Right atrium auricular region (tissue), 2 donors: ENCODE measurements around the gene NUDT3. TPM values are rescaled to one million over a fixed set of nuclear protein-coding genes. Genes with fewer than 3 reads are reported as not detected.
"Not testable (repeated sequence)": the region's sequence is repeated elsewhere in the genome, so short reads cannot be mapped to it uniquely, and the experiment has no call there.

Experiments
- DNase-seq: peaks from one replicate; pipeline ENCODE4 v3.0.0-alpha.2; 2019; ENCODE audit warnings: low spot score
- H3K27ac ChIP-seq, 2 donors: fragments of 200-600 bp; sonication (generic); 1 replicate in 1 of 2; 2 replicates in 1 of 2; pipeline ENCODE4 v1.5.1; 2016 to 2019
- H3K27me3 ChIP-seq, 2 donors: fragments of 200-600 bp; sonication (generic); one replicate each; pipeline versions ENCODE4 v1.5.1 to v1.6.0; 2017 to 2019
- H3K36me3 ChIP-seq: fragments of 200-600 bp; sonication (generic); one replicate; pipeline ENCODE4 v1.5.1; 2016
- H3K4me1 ChIP-seq, 2 donors: fragments of 200-600 bp; sonication (generic); one replicate each; pipeline versions ENCODE4 v1.5.1 to v1.6.0; 2017 to 2019
- H3K4me3 ChIP-seq, 2 donors: fragments of 200-600 bp; sonication (generic); 1 replicate in 1 of 2; 2 replicates in 1 of 2; pipeline ENCODE4 v1.5.1; 2017 to 2019; ENCODE audit warnings: mild to moderate bottlenecking in 1 of 2, moderate library complexity in 1 of 2
- H3K9me3 ChIP-seq, 2 donors: fragments of 200-600 bp; sonication (generic); one replicate each; pipeline ENCODE4 v1.5.1; 2019
- total RNA-seq, 2 donors: library from RNA; depleted of rRNA; stranded (reverse); fragments of >200 nt; gene quantifications; one replicate each; pipeline ENCODE4 v1.1.0, GENCODE V29; 2016
- TF ChIP-seq, protein P1 (sequence below), 2 donors: fragments of 200-600 bp; sonication (generic); IDR thresholded peaks; one replicate each; pipeline ENCODE4 v1.5.1; 2019; ENCODE audit warnings: antibody characterized with exemption in 2 of 2

NUDT3 gene
- total RNA-seq, 2 donors from 2014 or later, result 47.2 to 53.5 TPM

DNA sequence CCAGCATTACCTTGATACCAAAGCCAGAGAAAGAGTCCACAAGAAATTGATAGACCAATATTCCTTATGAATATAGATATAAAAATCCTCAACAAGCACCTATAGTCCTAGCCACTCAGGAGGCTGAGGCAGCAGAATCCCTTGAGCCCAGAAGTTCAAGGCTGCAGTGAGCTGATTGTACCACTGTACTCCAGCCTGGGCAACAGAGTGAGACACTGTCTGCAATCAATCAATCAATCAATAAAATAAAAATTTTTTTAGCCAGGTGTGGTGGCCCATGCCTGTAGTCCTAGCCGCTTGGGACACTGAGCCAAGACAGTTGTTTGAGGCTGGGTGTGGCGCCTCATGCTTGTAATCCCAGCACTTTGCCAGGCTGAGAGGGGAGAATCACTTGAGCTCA is 124.7 kb downstream of the NUDT3 start:
- TF ChIP-seq, protein P1, sequence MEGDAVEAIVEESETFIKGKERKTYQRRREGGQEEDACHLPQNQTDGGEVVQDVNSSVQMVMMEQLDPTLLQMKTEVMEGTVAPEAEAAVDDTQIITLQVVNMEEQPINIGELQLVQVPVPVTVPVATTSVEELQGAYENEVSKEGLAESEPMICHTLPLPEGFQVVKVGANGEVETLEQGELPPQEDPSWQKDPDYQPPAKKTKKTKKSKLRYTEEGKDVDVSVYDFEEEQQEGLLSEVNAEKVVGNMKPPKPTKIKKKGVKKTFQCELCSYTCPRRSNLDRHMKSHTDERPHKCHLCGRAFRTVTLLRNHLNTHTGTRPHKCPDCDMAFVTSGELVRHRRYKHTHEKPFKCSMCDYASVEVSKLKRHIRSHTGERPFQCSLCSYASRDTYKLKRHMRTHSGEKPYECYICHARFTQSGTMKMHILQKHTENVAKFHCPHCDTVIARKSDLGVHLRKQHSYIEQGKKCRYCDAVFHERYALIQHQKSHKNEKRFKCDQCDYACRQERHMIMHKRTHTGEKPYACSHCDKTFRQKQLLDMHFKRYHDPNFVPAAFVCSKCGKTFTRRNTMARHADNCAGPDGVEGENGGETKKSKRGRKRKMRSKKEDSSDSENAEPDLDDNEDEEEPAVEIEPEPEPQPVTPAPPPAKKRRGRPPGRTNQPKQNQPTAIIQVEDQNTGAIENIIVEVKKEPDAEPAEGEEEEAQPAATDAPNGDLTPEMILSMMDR (IDR thresholded peaks at IDR 0.05), result no peak
- H3K4me1 ChIP-seq, result no peaks in the 10 kb centered on the region
- H3K4me3 ChIP-seq, result no peak overlapping the region
- H3K27ac ChIP-seq, result no peak overlapping the region
- no peaks in the 10 kb centered on the region for H3K36me3 ChIP-seq
- H3K9me3 ChIP-seq, result no peaks in the 10 kb centered on the region
- no peaks in the 10 kb centered on the region for H3K27me3 ChIP-seq
- DNase-seq, result no peak

DNA sequence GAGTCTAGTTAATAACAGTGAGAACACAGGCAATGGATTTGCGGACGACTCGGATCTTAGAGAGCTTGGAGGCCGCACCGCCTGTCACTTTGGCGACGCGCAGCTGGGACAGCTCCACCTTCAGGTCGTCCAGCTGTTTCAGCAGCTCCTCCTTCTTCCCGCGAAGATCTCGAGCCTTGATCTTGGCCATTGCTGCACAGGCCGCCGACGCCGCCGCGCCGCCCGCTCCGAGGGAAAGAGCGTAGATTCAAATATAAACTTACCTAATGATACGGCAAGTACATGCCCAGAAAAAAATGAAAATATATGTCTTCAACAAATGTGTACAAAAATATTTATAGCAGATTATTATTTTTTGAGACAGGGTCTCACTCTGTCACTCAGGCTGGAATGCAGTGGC is 129.0 kb downstream of the NUDT3 start:
- H3K27me3 ChIP-seq, DNase-seq, H3K9me3 ChIP-seq, H3K36me3 ChIP-seq, H3K4me3 ChIP-seq, H3K4me1 ChIP-seq, H3K27ac ChIP-seq: not testable (repeated sequence)

DNA sequence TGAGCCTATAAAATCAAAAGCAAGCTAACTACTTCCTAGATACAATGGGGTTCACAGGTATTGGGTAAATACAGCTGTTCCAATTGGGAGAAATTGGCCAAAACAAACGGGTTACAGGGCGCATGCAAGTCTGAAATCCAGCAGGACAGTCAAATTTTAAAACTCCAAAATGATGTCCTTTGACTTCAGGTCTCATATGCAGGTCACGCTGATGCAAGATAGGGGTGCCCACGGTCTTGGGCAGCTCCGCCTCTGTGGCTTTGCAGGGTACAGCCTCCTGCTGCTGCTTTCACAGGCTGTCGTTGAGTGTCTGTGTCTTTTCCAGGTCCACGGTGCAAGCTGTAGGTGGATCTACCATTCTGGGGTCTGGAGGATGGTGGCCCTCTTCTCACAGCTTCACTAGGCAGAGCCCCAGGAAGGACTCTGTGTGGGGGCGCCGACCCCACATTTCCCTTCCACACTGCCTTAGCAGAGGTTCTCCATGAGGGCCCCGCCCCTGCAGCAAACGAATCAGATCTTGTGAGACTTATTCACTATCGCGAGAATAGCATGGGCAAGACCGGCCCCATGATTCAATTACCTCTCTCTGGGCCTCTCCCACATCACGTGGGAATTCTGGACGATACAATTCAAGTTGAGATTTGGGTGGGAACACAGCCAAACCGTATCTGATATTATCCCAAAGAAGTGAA is 131.7 kb downstream of the NUDT3 start:
- DNase-seq, result no peak

DNA sequence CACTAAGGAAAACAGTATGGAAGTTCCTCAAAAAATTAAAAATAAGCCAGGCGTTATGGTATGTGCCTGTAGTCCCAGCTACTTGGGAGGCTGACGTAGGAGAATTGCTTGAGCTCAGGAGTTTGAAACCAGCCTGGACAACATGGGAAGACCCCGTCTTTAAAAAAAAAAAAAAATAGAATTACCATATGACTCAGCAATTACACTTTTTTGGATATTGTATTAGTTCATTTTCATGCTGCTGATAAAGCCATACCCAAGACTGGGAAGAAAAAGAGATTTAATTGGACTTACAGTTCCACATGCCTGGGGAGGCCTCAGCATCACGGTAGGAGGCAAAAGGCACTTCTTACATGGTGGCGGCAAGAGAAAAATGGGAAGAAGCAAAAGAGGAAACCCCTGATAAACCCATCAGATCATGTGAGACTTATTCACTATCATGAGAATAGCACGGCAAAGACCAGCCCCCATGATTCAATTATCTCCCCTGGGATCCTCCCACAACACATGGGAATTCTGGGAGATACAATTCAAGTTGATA is 132.9 kb downstream of the NUDT3 start:
- no peaks in the 10 kb centered on the region for H3K36me3 ChIP-seq
- no peak overlapping the region for H3K27ac ChIP-seq
- no peaks in the 10 kb centered on the region for H3K27me3 ChIP-seq
- no peaks in the 10 kb centered on the region for H3K4me1 ChIP-seq
- TF ChIP-seq, protein P1 (IDR thresholded peaks at IDR 0.05), result no peak
- H3K4me3 ChIP-seq, result no peak overlapping the region
- no peak for DNase-seq
- H3K9me3 ChIP-seq, result no peaks in the 10 kb centered on the region

More for the DNA sequence above, 131.7 kb downstream of the NUDT3 start:
- Histone ChIP-seq H3K4me3 (no peak overlapping the region), H3K27ac (no peak overlapping the region), H3K27me3 (no peaks in the 10 kb centered on the region), H3K36me3 (no peaks in the 10 kb centered on the region), H3K4me1 (no peaks in the 10 kb centered on the region), H3K9me3 (no peaks in the 10 kb centered on the region)
- TF ChIP-seq, protein P1 (IDR thresholded peaks at IDR 0.05), result no peak

DNA sequence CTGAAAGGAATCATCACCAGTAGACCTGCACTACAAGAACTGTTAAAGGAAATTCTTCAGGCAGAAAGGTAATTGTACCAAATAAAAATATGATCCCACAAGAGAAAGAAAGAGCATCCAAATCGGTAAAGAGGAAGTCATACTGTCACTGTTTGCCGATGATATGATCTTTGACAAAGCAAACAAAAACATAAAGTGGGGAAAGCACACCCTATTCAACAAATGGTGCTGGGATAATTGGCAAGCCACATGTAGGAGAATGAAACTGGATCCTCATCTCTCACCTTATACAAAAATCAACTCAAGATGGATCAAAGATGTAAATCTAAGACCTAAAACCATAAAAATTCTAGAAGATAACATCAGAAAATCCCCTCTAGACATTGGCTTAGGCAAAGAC is 140.1 kb downstream of the NUDT3 start:
- not testable (repeated sequence) for H3K27ac ChIP-seq, H3K9me3 ChIP-seq, H3K27me3 ChIP-seq, DNase-seq, H3K36me3 ChIP-seq, H3K4me3 ChIP-seq
- peaks cover 0 to 23% of the 10 kb centered on the region in 2 donors for H3K4me1 ChIP-seq

DNA sequence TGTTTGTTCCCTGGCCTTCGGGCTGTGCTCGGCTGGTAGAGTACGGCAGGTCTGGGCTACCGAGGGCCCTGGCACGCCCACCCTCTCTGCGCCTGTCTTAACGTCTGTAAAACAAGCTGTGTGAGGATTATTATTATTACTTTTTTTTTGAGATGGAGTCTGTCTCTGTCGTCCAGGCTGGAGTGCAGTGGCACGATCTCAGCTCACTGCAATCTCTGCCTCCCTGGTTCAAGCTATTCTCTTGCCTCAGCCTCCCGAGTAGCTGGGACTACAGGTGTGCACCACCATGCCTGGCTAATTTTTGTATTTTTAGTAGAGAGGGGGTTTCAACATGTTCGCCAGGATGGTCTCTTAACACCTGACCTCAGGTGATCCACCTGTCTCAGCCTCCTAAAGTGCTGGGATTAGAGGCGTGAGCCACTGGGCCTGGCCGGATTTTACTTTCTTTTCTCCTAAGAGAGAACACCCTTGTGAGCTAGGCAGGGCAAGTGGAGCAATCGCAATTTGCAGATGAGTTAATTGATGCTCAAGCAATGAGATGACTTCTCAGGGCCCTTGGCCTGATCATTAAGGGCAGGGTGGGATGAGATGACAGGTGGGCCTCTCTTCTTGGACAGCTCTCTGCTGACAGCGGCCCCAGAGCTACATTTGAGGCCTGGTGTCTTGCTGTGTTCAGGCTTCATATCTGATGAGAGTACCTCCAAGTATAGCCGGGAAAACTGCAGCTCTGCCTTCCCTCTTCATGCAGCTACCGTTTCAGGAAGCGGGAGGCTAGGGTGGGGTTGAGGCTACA is 142.8 kb downstream of the NUDT3 start:
- Histone ChIP-seq H3K27me3 (no peaks in the 10 kb centered on the region), H3K4me3 (peak overlapping the region; percentile 65 to 88), H3K4me1 (peaks cover 0 to 27% of the 10 kb centered on the region in 2 donors), H3K27ac (peak overlapping the region; percentile 95), H3K36me3 (no peaks in the 10 kb centered on the region), H3K9me3 (no peaks in the 10 kb centered on the region)
- TF ChIP-seq, protein P1 (IDR thresholded peaks at IDR 0.05), result no peak
- no peak for DNase-seq
